ENCODE results near the gene QPCT. TPM values are rescaled to one million over a fixed set of nuclear protein-coding genes. Genes with fewer than 3 reads are reported as not detected.
"Not testable (repeated sequence)": the region's sequence is repeated elsewhere in the genome, so short reads cannot be mapped to it uniquely, and the experiment has no call there.

Gene QPCT
- total RNA-seq, 1 experiment from 2014 or later: not detected

DNA sequence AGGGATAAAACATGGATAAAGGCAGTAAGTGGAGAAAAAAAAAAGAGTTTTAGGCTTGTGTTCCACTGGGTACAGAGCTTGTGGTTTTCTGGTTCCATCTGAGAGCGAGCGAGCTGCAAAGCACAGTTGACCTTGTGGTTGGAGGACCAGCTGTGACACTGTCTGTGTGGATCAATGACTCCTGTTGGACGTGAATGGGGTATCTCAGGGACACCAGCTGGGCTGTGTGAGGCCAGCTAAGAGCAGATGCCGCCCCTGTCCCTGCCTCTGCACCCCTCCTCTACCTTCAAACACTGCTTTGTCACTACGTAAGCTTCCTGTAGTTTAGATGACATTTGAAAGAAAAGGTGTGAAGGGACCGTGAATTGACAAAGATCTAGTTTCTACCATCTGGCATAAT, 67.8 kb downstream of the QPCT start:
- peaks cover 2% of the 10 kb centered on the region; the same call in 1 of the 2 replicates for H3K27me3 Mint-ChIP-seq (ENCODE audit: low read depth)
- H3K4me1 Mint-ChIP-seq: peaks cover 0 to 9% of the 10 kb centered on the region in 2 experiments
- H2BK12ac ChIP-seq (ENCODE audit: insufficient read length, low read depth, low read length): no peak overlapping the region
- H2AFZ ChIP-seq (ENCODE audit: low read length): no peak overlapping the region
- peaks cover 2% of the 10 kb centered on the region; the same call in 1 of the 2 replicates for H3K4me1 ChIP-seq (ENCODE audit: insufficient read depth, low read length)
- no peaks in the 10 kb centered on the region for H3K9me3 ChIP-seq (ENCODE audit: control insufficient read depth, low read depth, low read length)
- no peak overlapping the region for H2BK5ac ChIP-seq (ENCODE audit: insufficient read length, low read length)
- H3K27me3 ChIP-seq (ENCODE audit: insufficient read depth, low read length): no peaks in the 10 kb centered on the region
- no peak overlapping the region for H4K91ac ChIP-seq (ENCODE audit: insufficient read length, low read depth, low read length)
- H4K20me1 ChIP-seq (ENCODE audit: control insufficient read depth, insufficient read depth, insufficient read length): no peaks in the 10 kb centered on the region
- H2AK5ac ChIP-seq (ENCODE audit: insufficient read length, low read length): no peak overlapping the region
- H4K8ac ChIP-seq (replicated peaks; ENCODE audit: insufficient read length, low read depth, low read length): no peak overlapping the region
- H3K56ac ChIP-seq (ENCODE audit: insufficient read length, low read depth, low read length): no peak overlapping the region
- no peak overlapping the region for H3K4ac ChIP-seq (ENCODE audit: low read depth, low read length)
- H3K23ac ChIP-seq (ENCODE audit: insufficient read length, low read depth, low read length): no peak overlapping the region
- H3K79me2 ChIP-seq (ENCODE audit: insufficient read depth, low read length): no peaks in the 10 kb centered on the region
- TF ChIP-seq, protein P1, sequence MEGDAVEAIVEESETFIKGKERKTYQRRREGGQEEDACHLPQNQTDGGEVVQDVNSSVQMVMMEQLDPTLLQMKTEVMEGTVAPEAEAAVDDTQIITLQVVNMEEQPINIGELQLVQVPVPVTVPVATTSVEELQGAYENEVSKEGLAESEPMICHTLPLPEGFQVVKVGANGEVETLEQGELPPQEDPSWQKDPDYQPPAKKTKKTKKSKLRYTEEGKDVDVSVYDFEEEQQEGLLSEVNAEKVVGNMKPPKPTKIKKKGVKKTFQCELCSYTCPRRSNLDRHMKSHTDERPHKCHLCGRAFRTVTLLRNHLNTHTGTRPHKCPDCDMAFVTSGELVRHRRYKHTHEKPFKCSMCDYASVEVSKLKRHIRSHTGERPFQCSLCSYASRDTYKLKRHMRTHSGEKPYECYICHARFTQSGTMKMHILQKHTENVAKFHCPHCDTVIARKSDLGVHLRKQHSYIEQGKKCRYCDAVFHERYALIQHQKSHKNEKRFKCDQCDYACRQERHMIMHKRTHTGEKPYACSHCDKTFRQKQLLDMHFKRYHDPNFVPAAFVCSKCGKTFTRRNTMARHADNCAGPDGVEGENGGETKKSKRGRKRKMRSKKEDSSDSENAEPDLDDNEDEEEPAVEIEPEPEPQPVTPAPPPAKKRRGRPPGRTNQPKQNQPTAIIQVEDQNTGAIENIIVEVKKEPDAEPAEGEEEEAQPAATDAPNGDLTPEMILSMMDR (conservative IDR thresholded peaks at IDR 0.05): no peak
- no peak overlapping the region for H2BK15ac ChIP-seq (ENCODE audit: low read depth, low read length)
- H3K79me1 ChIP-seq (ENCODE audit: insufficient read depth, low read depth, low read length, poor library complexity, severe bottlenecking): no peaks in the 10 kb centered on the region
- no peaks in the 10 kb centered on the region; a peak in 2 of 5 replicates for H3K9me3 Mint-ChIP-seq
- H3K4me3 Mint-ChIP-seq: no peak overlapping the region
- WGBS (ENCODE audit: extremely low coverage, insufficient read length, low lambda C conversion rate): no CpG with 5 or more reads among the region's 6 CpGs
- no peak overlapping the region for H3K9ac ChIP-seq (ENCODE audit: extremely low read depth, insufficient read length, low read length)
- no peak overlapping the region for H2BK20ac ChIP-seq (ENCODE audit: low read depth, low read length, poor library complexity, severe bottlenecking)
- H3K23me2 ChIP-seq (ENCODE audit: insufficient read length, low read depth, low read length, poor library complexity, severe bottlenecking): no peaks in the 10 kb centered on the region
- H3K27ac ChIP-seq (ENCODE audit: insufficient read length, low read depth, low read length): no peak overlapping the region
- DNase-seq: no peak
- H3K18ac ChIP-seq (ENCODE audit: insufficient read length, low read depth, low read length): no peak overlapping the region
- H3T11ph ChIP-seq (ENCODE audit: low read length): no peak overlapping the region
- peaks cover 0 to 5% (median 0%) of the 10 kb centered on the region in 3 experiments; a peak in 2 of 7 replicates for H3K36me3 Mint-ChIP-seq (ENCODE audit: insufficient read depth in 1 of 3, low read depth in 3 of 3)
- no peak overlapping the region for H4K5ac ChIP-seq (ENCODE audit: insufficient read length, low read depth, low read length)
- no peak overlapping the region for H3K27ac Mint-ChIP-seq
- no peak overlapping the region for H3K14ac ChIP-seq (ENCODE audit: insufficient read depth, low read length)
- no peak overlapping the region for H2BK120ac ChIP-seq (ENCODE audit: low read depth, low read length, poor library complexity, severe bottlenecking)
- H3K4me2 ChIP-seq (ENCODE audit: insufficient read depth, insufficient read length, low read length): no peak overlapping the region

DNA sequence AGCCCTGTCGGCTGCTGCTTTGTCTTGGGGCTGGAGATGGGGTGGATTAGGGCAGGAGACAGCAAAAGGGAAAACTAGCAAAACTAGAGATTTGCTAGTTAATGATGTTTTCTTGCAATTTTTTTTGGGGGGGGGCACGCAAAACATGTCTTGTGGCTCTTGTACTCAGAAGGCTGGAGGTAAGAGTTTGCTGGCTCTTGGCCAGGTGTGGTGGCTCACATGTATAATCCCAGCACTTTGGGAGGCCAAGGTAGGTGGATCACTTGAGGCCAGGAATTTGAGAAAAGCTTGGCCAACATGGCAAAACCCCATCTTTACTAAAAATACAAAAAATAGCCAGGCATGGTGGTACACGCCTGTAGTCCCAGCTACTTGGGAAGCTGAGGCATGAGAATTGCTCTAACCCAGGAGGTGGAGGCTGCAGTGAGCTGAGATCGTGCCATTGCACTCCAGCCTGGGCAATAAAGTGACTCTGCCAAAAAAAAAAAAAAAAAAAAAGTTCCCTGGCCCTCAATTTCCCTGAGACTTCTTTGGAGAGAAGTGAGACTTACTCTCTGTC, 69.6 kb downstream of the QPCT start:
- H2AFZ ChIP-seq (ENCODE audit: low read length); H3K56ac ChIP-seq (ENCODE audit: insufficient read length, low read depth, low read length); H4K20me1 ChIP-seq (ENCODE audit: control insufficient read depth, insufficient read depth, insufficient read length); H4K8ac ChIP-seq (replicated peaks; ENCODE audit: insufficient read length, low read depth, low read length); H2AK5ac ChIP-seq (ENCODE audit: insufficient read length, low read length); H3K4ac ChIP-seq (ENCODE audit: low read depth, low read length); H3K9ac ChIP-seq (ENCODE audit: extremely low read depth, insufficient read length, low read length); H4K5ac ChIP-seq (ENCODE audit: insufficient read length, low read depth, low read length); H3K4me1 Mint-ChIP-seq; H3K79me2 ChIP-seq (ENCODE audit: insufficient read depth, low read length); H2BK15ac ChIP-seq (ENCODE audit: low read depth, low read length); H2BK5ac ChIP-seq (ENCODE audit: insufficient read length, low read length); H3T11ph ChIP-seq (ENCODE audit: low read length); H2BK120ac ChIP-seq (ENCODE audit: low read depth, low read length, poor library complexity, severe bottlenecking); H3K4me3 Mint-ChIP-seq; DNase-seq; H3K79me1 ChIP-seq (ENCODE audit: insufficient read depth, low read depth, low read length, poor library complexity, severe bottlenecking); H2BK12ac ChIP-seq (ENCODE audit: insufficient read length, low read depth, low read length); H3K27ac ChIP-seq (ENCODE audit: insufficient read length, low read depth, low read length); H3K23ac ChIP-seq (ENCODE audit: insufficient read length, low read depth, low read length); H2BK20ac ChIP-seq (ENCODE audit: low read depth, low read length, poor library complexity, severe bottlenecking); H4K91ac ChIP-seq (ENCODE audit: insufficient read length, low read depth, low read length); H3K14ac ChIP-seq (ENCODE audit: insufficient read depth, low read length); H3K18ac ChIP-seq (ENCODE audit: insufficient read length, low read depth, low read length); H3K23me2 ChIP-seq (ENCODE audit: insufficient read length, low read depth, low read length, poor library complexity, severe bottlenecking); H3K27me3 ChIP-seq (ENCODE audit: insufficient read depth, low read length); H3K27me3 Mint-ChIP-seq (ENCODE audit: low read depth); H3K4me2 ChIP-seq (ENCODE audit: insufficient read depth, insufficient read length, low read length); H3K4me1 ChIP-seq (ENCODE audit: insufficient read depth, low read length); H3K9me3 ChIP-seq (ENCODE audit: control insufficient read depth, low read depth, low read length); H3K36me3 Mint-ChIP-seq (ENCODE audit: insufficient read depth in 1 of 3, low read depth in 3 of 3); H3K27ac Mint-ChIP-seq; H3K9me3 Mint-ChIP-seq: not testable (repeated sequence)
- no CpG with 5 or more reads among the region's 4 CpGs for WGBS (ENCODE audit: extremely low coverage, insufficient read length, low lambda C conversion rate)

Measured in H9 (cell line).